IPS-15b (cell line): ENCODE results near the gene CTBP2.

Experiments used
- H3K27me3 ChIP-seq: one replicate; pipeline ENCODE4 v1.6.1; 2013; ENCODE audit warnings: low read length; ENCODE audit not compliant: control insufficient read depth, insufficient read depth
- H3K36me3 ChIP-seq: one replicate; pipeline ENCODE4 v1.6.1; 2013; ENCODE audit warnings: low read length; ENCODE audit not compliant: control insufficient read depth, insufficient read depth
- H3K4me1 ChIP-seq: one replicate; pipeline ENCODE4 v1.6.1; 2013; ENCODE audit warnings: mild to moderate bottlenecking, low read length; ENCODE audit not compliant: control insufficient read depth, insufficient read depth
- H3K4me3 ChIP-seq: one replicate; pipeline ENCODE4 v1.5.1; 2013; ENCODE audit warnings: low read depth, low read length
- H3K9ac ChIP-seq: one replicate; pipeline ENCODE4 v1.6.1; 2013; ENCODE audit warnings: low read depth, mild to moderate bottlenecking, low read length
- H3K9me3 ChIP-seq: one replicate; pipeline ENCODE4 v1.6.1; 2013; ENCODE audit warnings: mild to moderate bottlenecking, low read length; ENCODE audit not compliant: control insufficient read depth, insufficient read depth

CTBP2 gene

DNA sequence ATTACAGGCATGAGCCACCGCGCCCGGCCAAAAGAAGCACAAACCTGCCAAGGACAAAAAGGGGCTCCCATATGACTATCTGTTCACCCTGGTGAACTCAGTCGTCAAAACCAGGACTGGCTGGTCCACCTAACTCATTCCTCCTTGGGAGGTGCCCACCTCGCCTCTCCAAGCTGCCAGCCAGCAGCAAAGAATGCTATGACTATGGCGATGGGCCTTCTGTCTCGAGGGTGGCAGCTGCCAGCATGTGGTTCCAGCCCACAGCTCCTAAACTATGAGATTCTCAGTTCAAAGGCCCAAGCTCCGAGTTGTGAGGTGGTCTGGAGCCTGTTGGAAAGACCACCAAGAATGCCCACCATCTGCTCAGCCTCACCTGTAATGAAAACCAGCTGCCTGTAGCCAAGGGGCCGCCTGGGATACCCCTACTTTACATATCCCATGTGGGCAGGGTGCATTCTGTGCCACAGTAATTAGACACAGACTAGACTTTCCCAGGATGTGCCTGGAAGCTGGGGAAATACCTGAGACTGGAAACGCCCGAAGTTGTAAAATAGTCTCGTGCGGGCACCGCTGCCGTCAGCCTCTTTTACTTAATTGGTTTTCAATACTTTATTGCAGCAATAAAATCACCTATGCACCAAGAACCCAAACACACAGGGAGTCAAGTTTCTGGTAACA is 147.4 kb downstream of the CTBP2 start:
- Histone ChIP-seq H3K4me1 (peaks cover 12% of the 10 kb centered on the region), H3K4me3 (no peak overlapping the region), H3K36me3 (peaks cover 50% of the 10 kb centered on the region), H3K27me3 (no peaks in the 10 kb centered on the region), H3K9ac (no peak overlapping the region), H3K9me3 (no peaks in the 10 kb centered on the region)

DNA sequence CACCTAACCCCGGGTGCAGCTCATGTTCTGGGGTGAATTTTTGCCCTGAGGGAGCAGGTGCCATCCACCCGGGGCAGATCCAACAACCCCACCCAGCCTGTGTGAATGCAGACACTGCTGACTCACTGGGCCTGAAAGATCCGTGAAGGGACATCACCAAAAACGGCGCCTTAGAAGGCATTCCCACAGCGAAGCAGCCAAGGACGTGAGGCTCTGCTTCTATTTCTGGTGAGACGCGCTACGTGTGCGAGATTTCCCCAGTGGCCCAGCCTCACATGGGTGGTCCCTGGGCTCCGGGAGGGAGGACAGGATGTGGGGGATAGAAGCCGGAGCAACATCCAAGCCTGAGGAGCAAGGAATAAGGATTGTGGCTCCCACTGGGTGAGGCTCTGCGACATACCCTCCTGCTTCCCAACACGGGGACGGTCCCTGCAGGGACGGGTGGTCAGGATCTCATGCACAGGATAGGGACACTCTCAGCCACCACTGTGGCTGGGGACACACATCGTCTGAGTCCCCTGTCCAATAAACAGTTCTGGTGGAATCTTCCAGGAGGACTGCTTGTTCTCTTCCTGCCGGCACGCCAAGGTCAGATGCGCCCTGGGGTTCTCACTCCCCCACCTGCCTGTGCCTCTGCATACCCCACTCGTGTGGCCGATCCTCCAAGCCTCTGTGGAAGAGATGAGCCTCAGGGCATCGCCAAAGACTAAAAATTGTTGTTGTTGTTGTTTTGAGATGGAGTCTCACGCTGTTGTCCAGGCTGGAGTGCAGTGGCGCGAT is 148.2 kb downstream of the CTBP2 start:
- peaks cover 10% of the 10 kb centered on the region for H3K4me1 ChIP-seq
- no peaks in the 10 kb centered on the region for H3K27me3 ChIP-seq
- no peaks in the 10 kb centered on the region for H3K9me3 ChIP-seq
- no peak overlapping the region for H3K9ac ChIP-seq
- peaks cover 43% of the 10 kb centered on the region for H3K36me3 ChIP-seq
- H3K4me3 ChIP-seq = no peak overlapping the region

DNA sequence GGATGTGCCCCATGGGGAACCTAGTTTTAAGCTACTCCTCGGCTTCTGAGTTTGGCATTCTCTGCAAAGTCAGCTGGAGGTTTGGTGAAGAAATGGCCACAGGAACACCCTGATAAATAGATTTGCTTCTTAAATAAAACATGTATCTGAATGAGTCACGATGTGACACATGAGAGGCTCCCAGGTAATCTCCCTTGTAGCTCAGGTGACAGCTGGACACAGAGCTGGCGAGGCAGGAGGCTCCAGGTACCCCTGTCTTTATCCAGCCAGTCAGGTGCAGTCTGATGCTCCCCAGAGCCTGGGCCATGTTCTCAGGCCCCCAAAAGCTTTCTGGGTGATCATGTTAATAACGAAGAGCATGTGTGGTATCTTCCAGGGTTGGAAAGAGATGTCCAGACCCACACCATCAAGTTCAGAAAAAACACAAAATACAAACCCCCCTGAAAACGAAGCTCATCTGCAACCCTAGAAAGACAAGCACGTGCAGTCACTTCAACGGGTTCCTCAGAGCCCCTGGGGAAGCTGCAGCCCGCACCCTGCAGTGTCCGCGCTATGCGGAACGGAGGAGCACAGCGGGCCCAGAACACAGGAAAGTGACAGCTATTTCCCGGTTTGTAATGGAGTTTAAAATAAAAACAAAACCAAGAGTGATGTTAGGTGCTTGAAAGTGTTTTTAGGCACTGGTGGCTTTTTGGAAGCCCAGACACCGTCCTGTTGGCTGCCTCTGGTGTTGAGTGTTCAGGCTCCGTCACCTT is 149.0 kb downstream of the CTBP2 start:
- H3K36me3 ChIP-seq = peaks cover 47% of the 10 kb centered on the region
- H3K4me1 ChIP-seq = peaks cover 10% of the 10 kb centered on the region
- no peaks in the 10 kb centered on the region for H3K27me3 ChIP-seq
- no peaks in the 10 kb centered on the region for H3K9me3 ChIP-seq
- no peak overlapping the region for H3K9ac ChIP-seq
- no peak overlapping the region for H3K4me3 ChIP-seq

DNA sequence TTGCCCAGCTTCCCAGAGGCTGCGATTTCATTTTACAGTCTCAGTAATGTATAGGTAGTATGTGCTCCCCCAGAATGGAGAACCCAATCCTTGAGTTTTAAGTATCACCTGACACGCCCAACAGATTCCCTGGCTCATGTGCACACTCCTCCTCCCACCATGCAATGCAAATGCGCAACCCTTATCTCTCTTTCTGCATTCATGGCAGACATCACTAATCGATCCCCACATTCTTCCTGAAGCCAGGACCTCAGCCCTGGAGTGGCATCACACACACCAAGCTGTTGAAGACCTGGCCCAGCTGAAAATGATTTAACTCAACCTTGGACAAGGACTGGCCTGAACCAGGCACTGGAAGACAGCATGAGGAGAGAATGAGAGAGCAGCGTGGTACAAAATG is 150.0 kb downstream of the CTBP2 start:
- H3K27me3 ChIP-seq = no peaks in the 10 kb centered on the region
- H3K4me3 ChIP-seq = no peak overlapping the region

DNA sequence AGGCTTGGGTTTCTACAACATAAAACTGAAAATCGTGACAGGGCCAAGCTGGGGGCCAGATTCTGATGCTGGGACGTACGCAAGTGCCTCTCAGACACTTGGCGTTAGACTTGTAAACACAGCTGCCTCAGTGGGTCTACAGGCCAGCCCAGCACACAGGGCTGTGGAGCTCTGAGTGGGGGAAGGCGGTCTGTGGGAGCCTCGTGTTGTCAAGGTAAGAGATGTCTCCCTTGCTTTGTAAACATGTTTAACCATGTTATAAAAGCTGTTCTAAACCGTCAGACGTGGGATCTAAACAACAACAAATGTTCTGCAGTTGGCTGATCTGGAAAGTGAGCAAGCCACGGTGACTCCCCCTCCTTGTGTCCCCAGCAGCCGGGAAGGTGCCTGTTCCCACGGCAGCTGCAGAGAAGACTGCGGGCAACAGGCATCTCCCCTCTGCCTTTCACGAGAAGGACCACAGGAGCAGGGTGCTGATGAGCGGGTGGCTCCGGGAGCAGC is 150.7 kb downstream of the CTBP2 start:
- no peak overlapping the region for H3K9ac ChIP-seq
- no peaks in the 10 kb centered on the region for H3K27me3 ChIP-seq
- H3K9me3 ChIP-seq = no peaks in the 10 kb centered on the region
- peaks cover 10% of the 10 kb centered on the region for H3K4me1 ChIP-seq
- H3K36me3 ChIP-seq = peaks cover 52% of the 10 kb centered on the region
- H3K4me3 ChIP-seq = no peak overlapping the region

More for the DNA sequence above, 150.0 kb downstream of the CTBP2 start:
- Histone ChIP-seq H3K4me1 (peaks cover 10% of the 10 kb centered on the region), H3K36me3 (peaks cover 50% of the 10 kb centered on the region), H3K9me3 (no peaks in the 10 kb centered on the region), H3K9ac (no peak overlapping the region)

DNA sequence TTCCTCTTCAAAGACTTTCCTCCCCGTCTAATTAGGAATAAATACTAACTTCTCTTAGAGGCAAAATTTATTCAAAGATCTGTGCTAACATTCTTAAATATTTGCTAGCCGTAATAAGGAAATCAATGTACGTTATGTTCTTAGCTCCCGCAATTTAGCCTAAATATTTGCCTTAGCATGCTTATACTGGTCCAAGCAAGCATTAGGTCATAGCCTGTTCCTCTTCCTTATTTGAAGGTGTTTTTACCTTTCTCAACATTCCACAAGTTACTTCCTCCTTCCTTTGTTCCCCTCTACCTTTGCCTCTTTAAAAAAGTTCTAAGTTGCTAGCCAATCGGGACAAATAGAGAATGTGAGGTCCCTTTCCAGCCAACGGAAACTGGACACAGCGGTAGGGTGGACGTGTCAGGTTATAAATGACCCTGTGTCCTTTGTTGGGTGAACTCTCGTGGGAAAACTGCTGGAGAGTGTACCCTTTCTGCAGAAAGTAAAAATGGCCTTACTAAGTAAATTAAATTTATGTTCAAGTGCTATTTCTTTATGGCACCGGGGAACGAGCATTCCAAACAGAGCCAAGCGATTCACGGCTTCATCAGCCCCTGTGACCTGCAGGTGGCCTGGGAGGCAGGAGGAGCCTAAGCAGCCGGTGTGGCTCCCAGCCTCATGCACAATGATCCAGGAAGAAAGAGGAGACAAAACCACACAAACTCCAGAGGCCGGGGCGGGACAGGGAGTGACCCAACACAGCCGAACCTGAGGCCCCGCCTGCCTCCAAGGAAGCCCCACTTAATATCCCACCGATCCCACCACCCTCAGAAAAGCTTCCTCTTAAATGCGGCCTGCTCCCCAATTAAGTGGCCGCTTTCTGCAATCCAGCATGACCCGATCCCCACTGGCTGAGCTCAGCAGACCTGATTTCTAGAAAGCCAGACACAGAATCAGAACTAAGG is 151.4 kb downstream of the CTBP2 start:
- Histone ChIP-seq H3K4me3 (no peak overlapping the region), H3K27me3 (no peaks in the 10 kb centered on the region), H3K9ac (no peak overlapping the region), H3K4me1 (peaks cover 10% of the 10 kb centered on the region), H3K9me3 (no peaks in the 10 kb centered on the region), H3K36me3 (peaks cover 49% of the 10 kb centered on the region)

DNA sequence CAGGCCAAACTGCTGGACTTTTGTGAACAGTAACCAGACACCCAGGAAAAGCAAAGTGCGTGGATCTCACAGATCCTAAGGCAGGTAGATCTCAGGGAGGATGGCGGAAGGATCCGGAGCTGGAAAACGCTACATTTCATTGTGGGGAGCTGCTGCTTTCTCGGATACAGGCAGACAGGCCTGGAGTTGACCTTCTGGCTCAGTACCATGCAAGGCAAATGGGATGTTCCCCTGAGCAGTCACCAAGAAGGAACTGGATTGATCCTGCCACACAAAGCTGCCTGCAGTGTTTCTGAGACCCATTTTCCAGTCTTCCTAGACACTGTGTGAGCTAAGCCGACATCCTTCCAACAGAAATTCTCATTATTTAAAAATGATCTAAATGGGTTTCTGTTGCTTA is 152.9 kb downstream of the CTBP2 start:
- H3K9ac ChIP-seq = no peak overlapping the region
- no peaks in the 10 kb centered on the region for H3K27me3 ChIP-seq
- H3K9me3 ChIP-seq = no peaks in the 10 kb centered on the region
- H3K4me1 ChIP-seq = peaks cover 10% of the 10 kb centered on the region
- no peak overlapping the region for H3K4me3 ChIP-seq
- peaks cover 55% of the 10 kb centered on the region for H3K36me3 ChIP-seq

DNA sequence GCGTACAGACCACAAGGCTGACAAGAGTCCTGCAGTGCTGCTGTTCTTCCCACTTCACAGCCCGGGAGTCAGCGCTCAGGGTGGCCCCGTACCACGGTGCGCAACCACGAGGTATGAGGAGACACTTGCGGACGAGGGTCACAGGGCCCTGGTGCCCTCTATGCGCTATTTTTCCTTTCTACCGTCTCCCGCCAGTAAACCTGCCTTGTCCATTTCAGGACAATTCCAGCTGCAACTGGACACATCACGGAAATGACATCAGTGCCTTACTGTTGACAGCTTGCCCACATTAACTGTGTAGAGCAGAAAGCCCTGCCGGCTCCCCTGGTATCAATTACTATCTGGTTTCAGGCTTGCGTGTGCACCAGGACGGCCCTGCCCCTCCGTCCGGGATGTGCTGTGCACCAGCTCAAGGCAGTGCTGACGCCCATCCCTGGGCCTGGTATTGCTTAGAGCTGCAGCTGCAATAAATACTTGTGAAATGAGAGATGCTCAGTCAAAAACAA is 153.4 kb downstream of the CTBP2 start:
- Histone ChIP-seq H3K4me3 (no peak overlapping the region), H3K4me1 (peaks cover 10% of the 10 kb centered on the region), H3K36me3 (peaks cover 55% of the 10 kb centered on the region), H3K9me3 (no peaks in the 10 kb centered on the region), H3K9ac (no peak overlapping the region), H3K27me3 (no peaks in the 10 kb centered on the region)

DNA sequence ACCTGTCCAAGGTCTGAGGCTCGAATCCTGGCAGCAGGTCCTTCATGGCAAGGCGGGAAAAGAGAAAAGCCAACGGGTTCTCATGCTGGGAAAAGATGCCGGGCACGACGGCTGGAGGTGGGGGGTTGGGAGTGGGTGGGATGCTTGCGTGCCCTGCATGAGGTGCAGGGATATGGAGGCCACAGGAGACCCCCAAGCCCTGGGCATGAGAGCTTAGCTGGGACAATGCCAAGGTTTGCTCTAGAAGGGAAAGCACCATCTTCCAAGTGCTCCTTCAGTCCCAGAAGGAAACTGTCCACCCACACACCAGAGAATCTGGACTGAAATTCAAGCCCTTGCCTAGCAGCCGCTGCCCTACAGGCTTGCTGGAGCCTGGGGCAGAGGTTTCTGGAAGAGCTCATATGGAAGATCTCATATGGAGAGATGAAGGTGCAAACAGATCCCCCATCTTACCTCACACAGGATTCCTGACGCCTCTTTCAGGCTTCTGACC is 154.1 kb downstream of the CTBP2 start:
- Histone ChIP-seq H3K27me3 (no peaks in the 10 kb centered on the region), H3K9ac (no peak overlapping the region), H3K9me3 (no peaks in the 10 kb centered on the region), H3K4me1 (peaks cover 10% of the 10 kb centered on the region), H3K36me3 (peaks cover 55% of the 10 kb centered on the region), H3K4me3 (no peak overlapping the region)

DNA sequence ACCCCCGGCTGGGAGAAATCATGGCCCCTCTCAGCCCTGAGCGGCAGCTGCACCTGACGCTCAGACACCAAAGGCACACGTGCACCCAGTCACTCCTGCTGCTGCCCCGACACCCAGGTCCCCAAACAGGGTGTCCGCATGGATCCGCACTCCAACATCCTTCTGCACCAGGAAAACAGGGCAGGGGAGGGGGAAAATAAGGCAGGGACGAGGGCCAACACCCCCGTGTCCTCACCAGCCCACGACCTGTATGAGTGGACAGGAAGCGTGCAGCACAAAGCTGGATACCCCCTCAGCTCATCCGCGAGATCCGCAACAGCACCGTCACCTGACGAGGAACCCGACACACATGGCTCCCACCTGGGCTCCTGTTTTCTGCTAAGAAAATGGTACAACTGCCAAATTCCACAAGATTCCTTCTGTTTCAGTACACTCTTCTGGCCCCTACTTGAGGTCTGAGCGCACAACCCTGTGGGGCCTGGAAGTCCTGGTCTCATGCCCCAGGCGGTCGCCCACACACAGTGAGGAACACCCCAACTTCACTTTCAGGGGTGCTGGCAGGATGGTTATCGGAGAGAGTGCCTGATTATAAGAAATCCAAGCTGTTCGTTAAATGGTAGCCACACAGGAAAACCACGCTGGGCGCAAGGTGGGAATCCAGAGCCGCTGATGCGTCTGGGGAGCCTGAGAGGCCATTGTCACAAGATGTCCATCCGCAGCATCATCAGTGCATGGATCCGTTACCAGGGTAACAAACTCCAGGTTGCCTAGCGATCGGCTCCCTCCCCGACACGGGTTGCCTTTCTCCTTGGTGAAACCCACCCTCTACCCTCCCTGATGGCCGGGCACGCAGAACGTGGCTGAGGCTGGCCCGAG is 154.8 kb downstream of the CTBP2 start:
- no peaks in the 10 kb centered on the region for H3K27me3 ChIP-seq
- H3K9ac ChIP-seq = no peak overlapping the region
- H3K4me3 ChIP-seq = no peak overlapping the region
- no peaks in the 10 kb centered on the region for H3K9me3 ChIP-seq
- peaks cover 5% of the 10 kb centered on the region for H3K4me1 ChIP-seq
- H3K36me3 ChIP-seq = peaks cover 61% of the 10 kb centered on the region
